GM12878 (cell line): ENCODE results near the gene AIFM3.

Source experiments
- BCL11A ChIP-seq: IDR thresholded peaks from 2 replicates; pipeline ENCODE4 v1.6.1; 2011; ENCODE audit warnings: low read depth, low read length
- CEBPZ ChIP-seq: fragments of 150-350 bp; IDR thresholded peaks from 2 replicates; pipeline ENCODE4 v1.6.1; 2016; ENCODE audit warnings: low read depth, low read length
- HDAC6 ChIP-seq: fragments of 200-600 bp; sonication (generic); IDR thresholded peaks from one replicate; pipeline ENCODE4 v1.8.0; 2017; ENCODE audit warnings: antibody characterized with exemption; ENCODE audit not compliant: unreplicated experiment
- NFXL1 ChIP-seq: fragments of 450-650 bp; IDR thresholded peaks from 2 replicates; pipeline ENCODE4 v1.6.1; 2017; ENCODE audit warnings: antibody characterized with exemption, mild to moderate bottlenecking, borderline replicate concordance
- POLR2A ChIP-seq: IDR thresholded peaks from 2 replicates; pipeline ENCODE4 v1.6.1; 2011; ENCODE audit warnings: low read depth, mild to moderate bottlenecking, low read length
- RAD21 ChIP-seq: IDR thresholded peaks from 2 replicates; pipeline ENCODE4 v1.6.1; 2011; ENCODE audit warnings: mild to moderate bottlenecking, low read depth, low read length, moderate library complexity; ENCODE audit not compliant: insufficient read depth
- RFX5 ChIP-seq: IDR thresholded peaks from 2 replicates; pipeline ENCODE4 v1.6.1; 2011; ENCODE audit warnings: low read depth, low read length, improper control_type of control experiment
- SMARCA5 ChIP-seq: fragments of 450-650 bp; IDR thresholded peaks from 2 replicates; pipeline ENCODE4 v1.6.1; 2017; ENCODE audit warnings: mild to moderate bottlenecking
- SPI1 ChIP-seq: IDR thresholded peaks from 2 replicates; pipeline ENCODE4 v1.6.1; 2011; ENCODE audit warnings: low read depth, mild to moderate bottlenecking, low read length, moderate library complexity, borderline replicate concordance; ENCODE audit not compliant: insufficient read depth
- STAT3 ChIP-seq: IDR thresholded peaks from 2 replicates; pipeline ENCODE4 v1.6.1; 2011; ENCODE audit warnings: low read depth, low read length, improper control_type of control experiment
- TCF7 ChIP-seq: IDR thresholded peaks from 2 replicates; pipeline ENCODE4 v1.6.1; 2014; ENCODE audit warnings: antibody characterized with exemption, borderline replicate concordance
- TF ChIP-seq, protein P1 (sequence below), 3 experiments: IDR thresholded peaks in 2 of 3; conservative IDR thresholded peaks in 1 of 3; 2 replicates each; pipeline ENCODE4 v1.5.1; 2011; ENCODE audit warnings: low read depth in 3 of 3, low read length in 3 of 3, mild to moderate bottlenecking in 3 of 3, control low read depth in 2 of 3, moderate library complexity in 2 of 3, inconsistent platforms in 1 of 3, mixed read lengths in 1 of 3; ENCODE audit not compliant: control insufficient read depth in 2 of 3, insufficient read depth in 1 of 3; ENCODE audit errors: extremely low read depth in 1 of 3
- TF ChIP-seq, protein P2 (sequence below): fragments of 450-650 bp; IDR thresholded peaks from 2 replicates; pipeline ENCODE4 v1.6.1; 2018; ENCODE audit warnings: borderline replicate concordance, mild to moderate bottlenecking; ENCODE audit not compliant: partially characterized antibody

GRCh38 chr22:20988573-20989322 is 21.7 kb downstream of the AIFM3 start:
- TF ChIP-seq RAD21, result no peak
- TF ChIP-seq POLR2A, result no peak
- TF ChIP-seq, protein P1, sequence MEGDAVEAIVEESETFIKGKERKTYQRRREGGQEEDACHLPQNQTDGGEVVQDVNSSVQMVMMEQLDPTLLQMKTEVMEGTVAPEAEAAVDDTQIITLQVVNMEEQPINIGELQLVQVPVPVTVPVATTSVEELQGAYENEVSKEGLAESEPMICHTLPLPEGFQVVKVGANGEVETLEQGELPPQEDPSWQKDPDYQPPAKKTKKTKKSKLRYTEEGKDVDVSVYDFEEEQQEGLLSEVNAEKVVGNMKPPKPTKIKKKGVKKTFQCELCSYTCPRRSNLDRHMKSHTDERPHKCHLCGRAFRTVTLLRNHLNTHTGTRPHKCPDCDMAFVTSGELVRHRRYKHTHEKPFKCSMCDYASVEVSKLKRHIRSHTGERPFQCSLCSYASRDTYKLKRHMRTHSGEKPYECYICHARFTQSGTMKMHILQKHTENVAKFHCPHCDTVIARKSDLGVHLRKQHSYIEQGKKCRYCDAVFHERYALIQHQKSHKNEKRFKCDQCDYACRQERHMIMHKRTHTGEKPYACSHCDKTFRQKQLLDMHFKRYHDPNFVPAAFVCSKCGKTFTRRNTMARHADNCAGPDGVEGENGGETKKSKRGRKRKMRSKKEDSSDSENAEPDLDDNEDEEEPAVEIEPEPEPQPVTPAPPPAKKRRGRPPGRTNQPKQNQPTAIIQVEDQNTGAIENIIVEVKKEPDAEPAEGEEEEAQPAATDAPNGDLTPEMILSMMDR (IDR thresholded peaks at IDR 0.05 in 2 of 3, conservative IDR thresholded peaks at IDR 0.05 in 1 of 3; ENCODE audit: control insufficient read depth in 2 of 3, extremely low read depth in 1 of 3, insufficient read depth in 1 of 3, low read depth in 3 of 3, low read length in 3 of 3), result no peak
- TF ChIP-seq STAT3, result no peak
- TF ChIP-seq BCL11A, result no peak
- TF ChIP-seq, protein P2, sequence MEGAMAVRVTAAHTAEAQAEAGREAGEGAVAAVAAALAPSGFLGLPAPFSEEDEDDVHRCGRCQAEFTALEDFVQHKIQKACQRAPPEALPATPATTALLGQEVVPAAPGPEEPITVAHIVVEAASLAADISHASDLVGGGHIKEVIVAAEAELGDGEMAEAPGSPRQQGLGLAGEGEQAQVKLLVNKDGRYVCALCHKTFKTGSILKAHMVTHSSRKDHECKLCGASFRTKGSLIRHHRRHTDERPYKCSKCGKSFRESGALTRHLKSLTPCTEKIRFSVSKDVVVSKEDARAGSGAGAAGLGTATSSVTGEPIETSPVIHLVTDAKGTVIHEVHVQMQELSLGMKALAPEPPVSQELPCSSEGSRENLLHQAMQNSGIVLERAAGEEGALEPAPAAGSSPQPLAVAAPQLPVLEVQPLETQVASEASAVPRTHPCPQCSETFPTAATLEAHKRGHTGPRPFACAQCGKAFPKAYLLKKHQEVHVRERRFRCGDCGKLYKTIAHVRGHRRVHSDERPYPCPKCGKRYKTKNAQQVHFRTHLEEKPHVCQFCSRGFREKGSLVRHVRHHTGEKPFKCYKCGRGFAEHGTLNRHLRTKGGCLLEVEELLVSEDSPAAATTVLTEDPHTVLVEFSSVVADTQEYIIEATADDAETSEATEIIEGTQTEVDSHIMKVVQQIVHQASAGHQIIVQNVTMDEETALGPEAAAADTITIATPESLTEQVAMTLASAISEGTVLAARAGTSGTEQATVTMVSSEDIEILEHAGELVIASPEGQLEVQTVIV, result no peak
- no peak for TF ChIP-seq SMARCA5
- TF ChIP-seq NFXL1, result no peak
- no peak for TF ChIP-seq HDAC6
- TF ChIP-seq SPI1, result no peak
- TF ChIP-seq TCF7, result no peak
- no peak for TF ChIP-seq RFX5
- TF ChIP-seq CEBPZ, result no peak
